Measurements from ENCODE around the gene FTO. TPM values are rescaled to one million over a fixed set of nuclear protein-coding genes. Genes with fewer than 3 reads are reported as not detected.

Gene FTO
- total RNA-seq, 4 donors from 2014 or later: 62.0 to 90.1 (median 75.1) TPM

GRCh38 chr16:53743149-53743566 is 39.2 kb downstream of the FTO start:
- intact Hi-C loops (cut with DNase I; ENCODE audit: low total_unique reads) (no loop called here), in situ Hi-C loops (cut with MboI; ENCODE audit: low sequenced_read_pairs in 4 of 4) (no loop called here)
- no peak for DNase-seq
- TF ChIP-seq CTCF (IDR thresholded peaks at IDR 0.05 in 4 of 5, conservative IDR thresholded peaks at IDR 0.05 in 1 of 5) (peak in 3 of 5 experiments; percentile 24 to 47 (median 25)), POLR2A (IDR thresholded peaks at IDR 0.05) (no peak)
- Histone ChIP-seq H3K36me3 (no peaks in the 10 kb centered on the region), H3K4me3 (no peak overlapping the region), H3K4me1 (peaks cover 30 to 33% of the 10 kb centered on the region in 2 donors), H3K27ac (no peak overlapping the region), H3K9me3 (peaks cover 0 to 4% (median 0%) of the 10 kb centered on the region in 3 donors), H3K27me3 (no peaks in the 10 kb centered on the region)
- no peak for ATAC-seq

DNA sequence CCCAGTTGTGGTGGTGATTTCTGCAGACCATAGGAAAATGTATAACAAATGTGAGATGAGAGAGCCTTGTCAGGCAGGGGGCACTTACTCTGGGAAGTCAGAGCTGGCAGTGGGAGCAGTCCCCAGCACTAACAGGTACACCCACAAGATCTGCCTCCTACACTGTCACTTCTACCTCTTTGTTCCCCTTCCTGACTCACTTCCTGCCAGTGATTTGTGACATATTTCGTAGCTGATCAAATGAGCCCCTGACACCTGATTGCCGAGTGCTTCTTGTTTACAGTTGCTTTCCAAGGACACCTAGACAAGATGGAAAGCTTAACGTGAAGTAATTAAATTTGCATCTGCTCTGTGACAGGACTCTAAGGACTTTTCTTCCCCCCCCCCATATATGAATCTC is 40.5 kb downstream of the FTO start:
- intact Hi-C loops (cut with DNase I; ENCODE audit: low total_unique reads): no loop called here
- Histone ChIP-seq H3K27ac (no peak overlapping the region), H3K36me3 (no peaks in the 10 kb centered on the region), H3K4me1 (peaks cover 30 to 33% of the 10 kb centered on the region in 2 donors), H3K9me3 (peaks cover 0 to 4% (median 0%) of the 10 kb centered on the region in 3 donors), H3K4me3 (no peak overlapping the region), H3K27me3 (no peaks in the 10 kb centered on the region)
- DNase-seq (no peak), ATAC-seq (no peak)
- TF ChIP-seq POLR2A (IDR thresholded peaks at IDR 0.05) (no peak), CTCF (IDR thresholded peaks at IDR 0.05 in 4 of 5, conservative IDR thresholded peaks at IDR 0.05 in 1 of 5) (no peak)
- in situ Hi-C loops (cut with MboI; ENCODE audit: low sequenced_read_pairs in 4 of 4): no loop called here

DNA sequence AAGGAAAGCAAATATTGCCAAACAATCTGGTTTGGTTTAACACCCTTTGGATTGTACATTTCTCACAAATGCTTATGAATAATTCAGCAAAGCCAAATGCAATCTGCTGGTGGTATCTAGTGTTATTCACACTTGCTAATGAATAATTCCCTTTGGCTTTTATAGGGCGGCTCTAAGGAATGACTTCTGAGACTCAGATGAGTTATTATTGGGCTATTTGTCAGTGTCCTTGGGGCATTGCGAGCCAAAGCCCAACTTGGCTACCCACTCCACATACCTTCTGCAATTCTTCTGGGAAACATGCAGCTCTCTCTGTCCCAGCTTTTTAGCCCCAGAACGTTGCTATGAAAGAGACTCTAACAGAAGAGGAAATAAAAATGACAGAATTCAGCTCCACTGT is 41.1 kb downstream of the FTO start:
- Histone ChIP-seq H3K9me3 (peaks cover 0 to 4% (median 0%) of the 10 kb centered on the region in 3 donors), H3K4me3 (no peak overlapping the region), H3K27ac (no peak overlapping the region), H3K4me1 (peaks cover 30 to 33% of the 10 kb centered on the region in 2 donors), H3K36me3 (no peaks in the 10 kb centered on the region), H3K27me3 (no peaks in the 10 kb centered on the region)
- ATAC-seq (no peak), DNase-seq (no peak)
- intact Hi-C loops (cut with DNase I; ENCODE audit: low total_unique reads): no loop called here
- in situ Hi-C loops (cut with MboI; ENCODE audit: low sequenced_read_pairs in 4 of 4): no loop called here
- TF ChIP-seq CTCF (IDR thresholded peaks at IDR 0.05 in 4 of 5, conservative IDR thresholded peaks at IDR 0.05 in 1 of 5): no peak
- no peak for TF ChIP-seq POLR2A (IDR thresholded peaks at IDR 0.05)

DNA sequence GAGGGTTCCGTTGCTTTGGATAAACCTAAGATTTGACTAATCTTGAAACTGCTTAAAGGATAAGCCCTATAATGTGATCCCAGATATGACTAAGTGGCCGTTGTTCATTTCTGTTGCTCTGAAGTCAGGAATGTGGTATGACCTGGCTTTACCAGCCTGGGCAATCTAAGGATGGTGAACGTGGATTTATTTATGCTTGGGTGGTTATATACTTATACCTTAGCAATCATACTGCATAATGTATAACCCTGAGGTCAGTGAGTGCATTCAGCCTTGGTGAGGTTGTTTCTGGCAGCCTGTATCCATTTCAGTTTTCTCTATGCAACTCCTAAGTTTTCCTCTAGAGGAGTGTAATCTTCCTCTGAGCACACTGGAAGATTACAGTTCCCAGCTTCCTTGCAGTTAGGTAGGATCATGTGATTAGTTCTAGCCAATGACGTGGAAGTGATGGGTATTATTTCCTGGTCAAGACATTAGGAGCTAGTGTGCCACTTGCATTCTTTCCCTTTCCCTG is 41.9 kb downstream of the FTO start:
- in situ Hi-C loops (cut with MboI; ENCODE audit: low sequenced_read_pairs in 4 of 4) (no loop called here), intact Hi-C loops (cut with DNase I; ENCODE audit: low total_unique reads) (no loop called here)
- H3K4me1 ChIP-seq: peaks cover 30 to 33% of the 10 kb centered on the region in 2 donors
- H3K27ac ChIP-seq: no peak overlapping the region
- no peaks in the 10 kb centered on the region for H3K36me3 ChIP-seq
- TF ChIP-seq CTCF (IDR thresholded peaks at IDR 0.05 in 4 of 5, conservative IDR thresholded peaks at IDR 0.05 in 1 of 5): no peak
- TF ChIP-seq POLR2A (IDR thresholded peaks at IDR 0.05): no peak
- no peaks in the 10 kb centered on the region for H3K27me3 ChIP-seq
- H3K4me3 ChIP-seq: no peak overlapping the region
- ATAC-seq: no peak
- DNase-seq: no peak
- peaks cover 0 to 4% (median 0%) of the 10 kb centered on the region in 3 donors for H3K9me3 ChIP-seq

GRCh38 chr16:53752560-53752959 is 48.6 kb downstream of the FTO start:
- in situ Hi-C loops (cut with MboI; ENCODE audit: low sequenced_read_pairs in 4 of 4): no loop called here
- ATAC-seq: no peak
- peaks cover 16 to 28% of the 10 kb centered on the region in 2 donors for H3K4me1 ChIP-seq

More at GRCh38 chr16:53752560-53752959, 48.6 kb downstream of the FTO start:
- no peaks in the 10 kb centered on the region for H3K27me3 ChIP-seq
- intact Hi-C loops (cut with DNase I; ENCODE audit: low total_unique reads): no loop called here
- no peaks in the 10 kb centered on the region for H3K36me3 ChIP-seq
- H3K4me3 ChIP-seq: no peak overlapping the region
- DNase-seq: no peak
- H3K9me3 ChIP-seq: peaks cover 0 to 4% (median 0%) of the 10 kb centered on the region in 3 donors
- H3K27ac ChIP-seq: no peak overlapping the region
- TF ChIP-seq POLR2A (IDR thresholded peaks at IDR 0.05) (no peak), CTCF (IDR thresholded peaks at IDR 0.05 in 4 of 5, conservative IDR thresholded peaks at IDR 0.05 in 1 of 5) (no peak)

Measured in gastrocnemius medialis (tissue), 4 donors.